Hematopoietic multipotent progenitor cell treated with erythropoietin and hydrocortisone succinate and interleukin-3 and kit ligand, for 8 days (in vitro differentiated cells): ENCODE results near the gene KDF1.

Source experiments
- DNase-seq: peaks from one replicate; pipeline ENCODE4 v3.0.0-alpha.2; 2015

Gene KDF1

DNA sequence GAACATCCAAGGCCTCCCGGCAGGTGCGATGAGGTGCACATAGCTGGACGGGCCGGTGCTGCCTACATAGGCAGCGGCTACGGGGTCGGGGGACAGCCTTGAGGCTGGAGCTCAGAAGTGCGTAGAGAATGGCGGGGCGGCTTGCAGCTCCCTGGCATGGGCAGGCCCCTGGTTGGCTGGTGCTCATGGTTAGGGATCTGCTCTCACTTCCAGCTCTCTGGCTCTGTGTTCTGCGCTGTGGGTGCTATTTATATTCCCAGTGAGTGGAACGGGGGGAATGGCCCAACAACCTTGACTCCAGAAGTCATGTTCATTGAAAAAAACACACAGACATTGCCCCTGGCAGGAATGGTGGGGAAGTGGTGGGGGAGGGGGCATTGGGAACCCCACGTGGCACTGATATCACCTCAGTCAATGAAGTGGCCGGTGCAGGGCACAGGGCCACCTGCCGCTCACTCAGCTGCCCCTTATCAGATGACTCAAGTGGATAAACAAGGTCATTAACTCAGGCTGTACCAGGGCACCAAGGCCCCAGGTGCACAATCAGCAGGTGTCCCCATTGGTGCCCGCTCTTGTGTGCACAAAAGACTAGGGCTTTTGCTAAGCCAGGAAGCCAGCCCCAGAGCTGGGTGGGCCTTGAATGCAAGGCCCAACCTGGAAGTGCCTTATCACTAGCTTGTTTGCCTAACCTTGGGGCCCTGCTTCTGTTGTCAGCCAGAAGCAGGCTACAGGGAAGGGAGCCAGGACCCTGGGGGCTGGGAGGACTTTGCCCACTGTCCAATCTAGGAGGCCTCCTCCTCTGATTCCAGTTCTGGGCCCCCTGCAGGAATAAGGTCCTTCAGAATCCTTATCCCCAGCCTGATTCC is 46.3 kb downstream of the KDF1 start, which contains the start of gene NR0B2:
TSS of gene NR0B2 (minus strand) at position 222 of the 866 bp plus-strand sequence. CDS start at position 187, 35 bp downstream.
- peak; percentile 79 for DNase-seq

DNA sequence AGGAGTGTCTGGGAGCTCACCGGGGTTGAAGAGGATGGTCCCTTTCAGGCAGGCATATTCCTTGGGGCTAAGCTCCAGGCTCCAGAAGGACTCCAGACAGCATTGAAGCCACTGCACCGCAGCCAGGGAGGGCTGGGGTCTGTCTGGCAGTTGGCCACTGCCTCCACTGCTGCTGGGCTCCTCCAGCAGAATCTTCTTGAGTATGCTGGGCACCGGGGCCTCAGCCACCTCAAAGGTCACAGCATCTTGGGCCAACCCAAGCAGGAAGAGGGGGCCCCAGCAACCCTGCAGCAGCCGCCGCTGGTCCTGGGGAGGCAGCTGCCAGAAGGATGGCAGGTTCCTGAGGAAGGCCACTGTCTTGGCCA is 46.9 kb downstream of the KDF1 start:
- DNase-seq: no peak

DNA sequence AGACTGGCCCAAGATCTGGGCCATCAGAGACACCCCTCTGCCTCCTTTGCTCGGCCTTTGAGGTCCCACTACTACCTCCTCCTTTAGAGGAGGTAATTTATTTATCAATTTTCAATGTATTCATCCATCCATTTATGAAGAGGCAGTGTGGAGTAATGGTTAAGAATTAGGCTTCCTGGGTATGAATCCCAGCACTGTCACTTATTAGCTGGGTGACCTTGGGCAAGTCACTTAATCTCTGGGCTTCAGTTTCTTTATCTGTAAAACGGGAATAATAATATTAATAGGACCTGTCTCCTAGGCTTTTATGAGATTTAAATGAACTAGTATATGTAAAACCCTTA is 48.1 kb downstream of the KDF1 start:
- no peak for DNase-seq

DNA sequence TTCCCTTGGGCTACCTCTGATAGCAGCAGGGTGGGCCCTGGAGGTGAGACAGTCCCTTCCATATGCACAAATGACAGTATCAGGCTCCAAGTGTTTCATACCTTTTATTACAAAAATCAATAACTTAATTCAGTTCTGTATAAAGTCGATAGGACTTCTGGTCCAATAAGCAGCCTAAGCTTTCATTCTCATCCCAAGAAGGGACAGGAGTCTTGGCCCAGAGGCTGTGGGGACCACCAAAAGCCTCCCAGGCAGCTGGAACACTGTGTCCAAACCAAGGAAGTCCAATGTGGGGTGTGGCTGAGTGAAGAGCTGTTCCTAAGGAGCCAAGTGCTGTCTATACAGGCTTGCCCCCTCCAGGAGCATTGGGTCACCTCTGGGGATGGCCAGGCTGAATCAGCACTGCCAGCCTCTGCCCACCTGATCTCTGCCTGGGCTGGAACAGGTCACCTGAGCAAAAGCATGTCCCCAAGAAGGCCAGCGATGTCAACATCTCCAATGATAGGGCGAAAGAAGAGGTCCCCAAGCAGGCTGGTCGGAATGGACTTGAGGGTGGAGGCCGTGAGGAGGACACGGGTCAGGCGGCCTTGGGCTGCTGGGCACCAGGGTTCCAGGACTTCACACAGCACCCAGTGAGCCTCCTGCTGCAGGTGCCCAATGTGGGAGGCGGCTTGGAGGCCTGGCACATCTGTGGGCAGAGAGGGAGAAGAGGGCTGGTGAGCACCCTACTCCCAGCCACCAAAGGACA is 48.7 kb downstream of the KDF1 start:
- DNase-seq: no peak

DNA sequence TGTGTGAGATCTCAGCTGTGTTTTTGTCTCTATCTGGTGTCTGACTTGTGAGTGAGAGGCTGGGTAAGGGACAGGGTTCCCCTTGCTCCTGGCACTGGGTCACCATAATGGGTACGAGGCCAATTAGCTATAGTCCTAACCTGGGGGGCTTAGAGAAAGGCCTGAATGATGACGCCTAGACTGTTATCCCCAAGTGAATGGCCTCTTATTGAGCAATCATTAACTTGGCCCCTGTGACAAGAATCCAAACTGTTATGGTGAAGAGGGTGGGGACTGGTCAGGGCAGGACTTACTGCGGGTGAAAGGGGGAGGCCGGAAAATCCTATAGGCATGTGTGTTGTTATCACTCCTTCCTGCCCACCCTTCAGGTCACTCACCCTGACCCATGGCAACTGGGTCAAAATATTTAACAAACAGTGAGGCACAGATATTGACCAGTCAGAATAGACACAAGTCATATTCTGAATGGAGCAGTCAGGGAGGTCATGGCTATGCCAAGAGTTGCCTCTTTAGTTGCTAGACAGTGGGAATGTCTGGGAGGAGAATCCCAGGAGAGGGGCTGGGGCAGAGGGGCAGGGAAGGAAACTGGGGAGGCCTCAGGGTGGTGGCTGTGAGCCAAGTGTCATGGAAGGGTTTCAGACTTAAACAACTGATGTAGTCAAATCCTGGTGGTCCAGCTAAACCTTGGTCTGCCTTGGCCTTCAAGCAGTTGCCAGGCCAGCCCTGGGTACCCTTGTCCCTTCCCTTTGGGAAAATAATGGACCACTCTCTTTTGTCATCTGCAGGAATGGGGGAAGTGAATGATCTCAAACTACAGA is 49.7 kb downstream of the KDF1 start:
- DNase-seq: no peak

DNA sequence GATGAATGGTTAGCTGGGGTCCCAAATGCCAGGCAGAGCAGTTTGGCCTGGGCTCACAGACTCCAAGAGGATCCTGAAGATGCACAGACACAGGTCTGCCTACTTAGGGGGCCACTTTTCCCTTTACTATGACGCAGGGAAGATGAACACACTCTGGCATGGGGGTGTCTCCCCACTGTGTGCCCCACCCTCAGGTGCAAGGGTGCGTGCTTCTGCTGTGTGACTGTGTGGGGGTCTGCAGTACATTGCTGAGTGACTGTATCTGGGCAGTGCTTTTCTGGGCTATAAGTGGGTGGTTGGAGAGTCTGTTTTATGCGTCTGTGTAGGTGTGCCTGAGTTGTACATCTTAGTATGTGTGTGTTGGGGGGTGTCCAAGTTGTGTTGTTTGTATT is 50.3 kb downstream of the KDF1 start:
- DNase-seq: no peak

DNA sequence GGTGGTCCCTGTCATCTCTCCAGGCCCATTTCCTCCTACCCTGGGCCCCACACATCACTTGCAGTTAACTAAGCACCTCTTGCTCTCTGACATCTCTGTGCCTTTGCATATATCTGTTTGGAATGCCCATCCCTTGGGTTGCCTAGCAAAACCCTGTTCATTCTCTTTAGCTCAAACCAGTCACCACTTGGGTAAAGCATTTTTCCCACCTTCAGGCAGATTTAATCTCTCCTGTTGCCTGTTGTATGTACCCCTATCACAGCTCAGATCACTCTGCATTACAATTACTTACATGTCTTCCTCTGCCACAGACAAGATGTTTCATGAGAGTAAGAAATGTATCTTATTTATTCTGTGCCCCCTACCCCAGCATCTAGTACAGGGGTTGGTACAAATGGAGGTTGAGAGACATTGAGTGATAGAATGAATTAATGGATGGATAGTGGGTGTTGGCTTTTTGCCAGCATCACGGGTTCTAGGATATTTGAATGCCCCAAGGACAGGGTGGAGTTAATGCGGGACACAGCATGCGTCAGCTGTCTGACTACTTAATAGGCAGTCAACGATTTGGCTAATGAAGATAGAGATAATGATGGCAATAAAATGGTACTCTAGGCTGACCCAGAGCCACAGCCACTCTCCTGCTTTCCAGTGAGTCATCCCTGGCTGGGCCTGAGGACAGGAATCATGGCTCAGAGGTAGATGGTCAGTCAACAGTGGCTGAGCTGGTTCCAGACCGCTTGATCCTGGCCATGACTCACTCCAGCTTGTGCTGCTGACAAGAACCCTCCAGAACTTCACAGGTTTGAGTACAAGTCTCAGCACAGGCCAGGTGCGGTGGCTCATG is 53.0 kb downstream of the KDF1 start:
- DNase-seq: no peak

DNA sequence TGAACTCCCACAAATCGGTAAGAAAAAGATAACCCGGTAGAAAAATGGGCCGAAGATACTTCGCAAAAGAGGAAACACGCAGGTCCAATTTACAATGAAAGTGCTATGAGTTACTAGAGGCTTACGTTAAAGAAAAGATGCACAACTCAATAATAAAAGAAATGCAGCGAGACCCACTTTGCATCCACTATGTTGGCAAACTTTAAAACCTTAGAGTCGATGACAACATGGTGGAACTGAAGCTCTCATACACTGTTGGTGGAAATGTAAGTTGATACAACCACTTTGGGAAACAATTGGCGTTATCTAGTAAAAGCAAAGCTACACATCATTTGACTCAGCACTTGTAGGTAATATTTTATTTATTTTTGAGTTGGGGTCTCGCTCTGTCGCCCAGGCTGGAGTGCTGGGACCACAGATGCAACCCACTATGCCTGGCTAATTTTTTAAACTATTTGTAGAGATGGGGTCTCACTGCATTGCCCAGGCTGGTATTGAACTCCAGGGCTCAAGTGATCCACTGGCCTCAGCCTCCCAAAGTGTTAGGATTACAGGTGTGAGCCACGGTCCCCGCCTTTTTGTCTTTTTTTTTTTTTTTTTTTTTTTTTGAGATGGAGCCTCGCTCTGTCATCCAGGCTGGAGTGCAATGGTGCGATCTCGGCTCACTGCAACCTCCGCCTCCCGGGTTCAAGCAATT is 59.3 kb downstream of the KDF1 start:
- DNase-seq: no peak

DNA sequence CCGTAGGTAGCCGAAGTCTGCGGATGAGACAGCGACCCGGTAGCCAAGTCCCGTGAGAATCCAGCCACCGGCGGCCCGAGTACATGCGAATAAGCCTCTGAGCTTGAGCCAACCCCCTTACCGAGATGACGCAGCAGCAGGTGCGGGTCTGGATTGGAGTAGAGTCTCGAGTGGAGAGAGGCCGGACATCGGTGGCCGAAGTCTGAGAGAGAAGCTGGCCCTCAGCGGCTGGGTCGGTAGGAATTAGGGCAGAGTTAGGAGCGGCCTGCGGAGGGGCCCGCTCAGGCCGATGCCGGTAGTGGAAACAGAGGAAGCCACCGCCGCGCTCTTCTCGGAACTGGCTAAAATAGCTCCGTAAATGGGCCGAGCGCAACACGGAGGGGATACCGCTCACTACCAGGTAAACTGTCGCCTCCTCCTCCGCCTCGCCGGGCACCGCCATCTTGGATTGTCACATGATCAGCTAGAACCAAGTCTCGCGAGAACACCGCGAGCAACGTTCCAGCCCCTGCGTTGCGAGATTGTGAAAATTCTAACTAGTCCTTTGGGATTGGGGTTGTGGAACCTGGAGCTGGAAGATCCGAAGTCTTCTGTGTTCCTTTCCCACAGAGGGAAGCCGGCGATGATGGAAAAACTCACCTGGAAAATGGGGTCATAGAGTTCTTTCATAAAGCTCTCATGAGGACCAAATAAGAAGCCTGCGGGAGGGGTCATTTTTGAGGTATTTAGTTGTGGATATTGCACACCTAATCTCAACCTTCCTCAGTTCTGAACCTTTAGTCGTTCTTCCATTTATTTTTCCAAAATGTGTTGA is 60.1 kb downstream of the KDF1 start, which contains the start of gene GPATCH3:
TSS of gene GPATCH3 (minus strand) at position 467 of the 814 bp plus-strand sequence. CDS start at position 442, 25 bp downstream.
- DNase-seq: peak; percentile 94
